OCI-LY1 (cell line): ENCODE measurements around the gene RAD51B.

Experiments used
- CTCF ChIP-seq: fragments of 200-600 bp; sonication (generic), shearing (Covaris generic); IDR thresholded peaks from 2 replicates; pipeline ENCODE4 v1.5.1; 2017; ENCODE audit warnings: mild to moderate bottlenecking, antibody characterized with exemption, low read length, moderate library complexity, mixed read lengths
- EZH2 ChIP-seq: fragments of 200-600 bp; sonication (generic), shearing (Covaris generic); IDR thresholded peaks from 2 replicates; pipeline ENCODE4 v1.8.0; 2017; ENCODE audit warnings: borderline replicate concordance, mixed run types, mild to moderate bottlenecking, antibody characterized with exemption, low read length, moderate library complexity, mixed read lengths

- no peak for TF ChIP-seq CTCF
- no peak for TF ChIP-seq EZH2
Observed at GRCh38 chr14:67852926-67853604, 33.5 kb downstream of the RAD51B start.
